Neutrophil (primary cell): ENCODE results near the gene ZNF683.

Experiments
- H3K27ac ChIP-seq: fragments of 200-600 bp; sonication (generic); 2 replicates; pipeline ENCODE4 v1.5.1; 2016; ENCODE audit warnings: mild to moderate bottlenecking, moderate library complexity
- H3K27me3 ChIP-seq: fragments of 200-600 bp; sonication (generic); 2 replicates; pipeline ENCODE4 v1.6.0; 2016; ENCODE audit warnings: mild to moderate bottlenecking
- H3K36me3 ChIP-seq: fragments of 200-600 bp; sonication (generic); 2 replicates; pipeline ENCODE4 v1.5.1; 2017
- H3K4me1 ChIP-seq, 2 experiments: fragments of 200-600 bp in 1 of 2; sonication (generic) in 1 of 2; 1 replicate in 1 of 2; 2 replicates in 1 of 2; pipeline versions ENCODE4 v1.5.1 to v1.6.1; 2013 to 2016; ENCODE audit warnings: low read depth in 1 of 2, low read length in 1 of 2, mild to moderate bottlenecking in 1 of 2, moderate library complexity in 1 of 2; ENCODE audit not compliant: control insufficient read depth in 1 of 2, insufficient read depth in 1 of 2
- H3K4me3 ChIP-seq, 2 experiments: fragments of 200-600 bp in 1 of 2; sonication (generic) in 1 of 2; 1 replicate in 1 of 2; 2 replicates in 1 of 2; pipeline ENCODE4 v1.5.1; 2013 to 2016; ENCODE audit warnings: low read depth in 1 of 2, low read length in 1 of 2, mild to moderate bottlenecking in 1 of 2, moderate library complexity in 1 of 2
- H3K9me3 ChIP-seq: fragments of 200-600 bp; sonication (generic); 2 replicates; pipeline ENCODE4 v1.5.1; 2016
- TF ChIP-seq, protein P1 (sequence below): fragments of 200-600 bp; sonication (generic); IDR thresholded peaks from 2 replicates; pipeline ENCODE4 v1.5.1; 2016; ENCODE audit warnings: antibody characterized with exemption

ZNF683 gene

DNA sequence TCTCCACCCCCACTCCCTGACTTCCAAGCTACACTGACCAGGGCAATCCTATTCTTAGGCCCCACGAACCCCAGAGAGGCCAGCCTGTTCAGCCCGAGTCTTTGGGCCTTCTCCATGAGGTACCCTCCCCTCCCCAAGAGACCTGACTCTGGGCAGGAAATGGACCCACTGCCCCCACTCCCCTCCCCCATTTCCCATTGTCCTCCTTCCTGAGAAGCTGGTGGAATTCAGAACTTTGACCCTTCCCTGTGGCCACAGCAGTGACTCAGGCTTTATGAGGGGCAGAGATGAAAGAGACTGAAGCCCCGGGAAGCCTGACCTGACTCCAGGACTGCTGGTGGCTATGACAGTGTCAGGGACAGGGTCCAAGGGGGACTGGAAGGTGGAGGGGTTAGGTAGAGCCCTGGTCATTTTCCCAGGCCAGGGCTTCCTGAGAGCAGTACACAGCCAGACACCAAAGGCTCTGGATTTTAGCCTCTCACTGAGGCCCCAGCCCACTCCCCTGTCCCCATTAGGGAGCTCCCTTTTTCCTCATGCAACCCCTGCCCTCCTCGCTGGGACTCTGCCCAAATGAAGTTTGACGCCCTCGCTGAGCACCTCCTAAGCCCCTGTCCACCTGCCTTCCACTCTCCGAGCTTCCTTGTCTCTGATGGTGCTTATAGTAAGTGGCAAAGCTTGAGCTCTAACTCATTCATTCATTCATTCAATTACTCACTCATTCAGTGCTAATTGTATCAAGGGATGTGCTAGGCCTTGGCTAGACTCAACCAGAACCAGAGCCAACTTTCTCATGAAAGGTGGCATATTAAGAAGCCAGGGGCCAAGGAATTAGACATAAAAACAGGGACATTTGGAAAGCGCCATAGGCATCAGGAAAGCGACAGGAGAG, 21.6 kb downstream of the ZNF683 start:
- no peak overlapping the region for H3K4me3 ChIP-seq
- peaks cover 0 to 5% of the 10 kb centered on the region in 2 experiments for H3K4me1 ChIP-seq
- peaks cover 8% of the 10 kb centered on the region for H3K27me3 ChIP-seq
- no peak overlapping the region for H3K27ac ChIP-seq
- TF ChIP-seq, protein P1, sequence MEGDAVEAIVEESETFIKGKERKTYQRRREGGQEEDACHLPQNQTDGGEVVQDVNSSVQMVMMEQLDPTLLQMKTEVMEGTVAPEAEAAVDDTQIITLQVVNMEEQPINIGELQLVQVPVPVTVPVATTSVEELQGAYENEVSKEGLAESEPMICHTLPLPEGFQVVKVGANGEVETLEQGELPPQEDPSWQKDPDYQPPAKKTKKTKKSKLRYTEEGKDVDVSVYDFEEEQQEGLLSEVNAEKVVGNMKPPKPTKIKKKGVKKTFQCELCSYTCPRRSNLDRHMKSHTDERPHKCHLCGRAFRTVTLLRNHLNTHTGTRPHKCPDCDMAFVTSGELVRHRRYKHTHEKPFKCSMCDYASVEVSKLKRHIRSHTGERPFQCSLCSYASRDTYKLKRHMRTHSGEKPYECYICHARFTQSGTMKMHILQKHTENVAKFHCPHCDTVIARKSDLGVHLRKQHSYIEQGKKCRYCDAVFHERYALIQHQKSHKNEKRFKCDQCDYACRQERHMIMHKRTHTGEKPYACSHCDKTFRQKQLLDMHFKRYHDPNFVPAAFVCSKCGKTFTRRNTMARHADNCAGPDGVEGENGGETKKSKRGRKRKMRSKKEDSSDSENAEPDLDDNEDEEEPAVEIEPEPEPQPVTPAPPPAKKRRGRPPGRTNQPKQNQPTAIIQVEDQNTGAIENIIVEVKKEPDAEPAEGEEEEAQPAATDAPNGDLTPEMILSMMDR = no peak
- H3K36me3 ChIP-seq = no peaks in the 10 kb centered on the region
- H3K9me3 ChIP-seq = no peaks in the 10 kb centered on the region

DNA sequence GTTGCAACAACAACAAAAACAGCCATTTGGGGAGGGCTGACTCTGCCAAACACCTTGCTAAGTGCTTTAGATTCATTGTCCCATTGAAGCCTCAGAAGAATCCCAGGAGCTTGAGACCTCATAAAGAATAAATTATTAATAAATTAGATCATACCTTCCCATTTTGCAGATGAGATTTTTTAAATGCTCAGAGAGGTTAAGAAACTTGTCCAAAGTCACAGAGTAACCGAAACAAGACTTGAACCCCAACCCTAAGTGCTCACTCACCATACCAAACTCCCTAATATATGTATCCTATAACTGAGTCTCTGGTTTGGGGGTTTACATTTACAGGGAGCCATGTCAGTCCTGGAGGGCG, 22.2 kb downstream of the ZNF683 start:
- no peak overlapping the region for H3K27ac ChIP-seq
- no peak overlapping the region for H3K4me3 ChIP-seq
- H3K27me3 ChIP-seq = peaks cover 4% of the 10 kb centered on the region
- H3K36me3 ChIP-seq = no peaks in the 10 kb centered on the region
- TF ChIP-seq, protein P1 = no peak
- no peaks in the 10 kb centered on the region for H3K9me3 ChIP-seq
- H3K4me1 ChIP-seq = peaks cover 0 to 5% of the 10 kb centered on the region in 2 experiments

DNA sequence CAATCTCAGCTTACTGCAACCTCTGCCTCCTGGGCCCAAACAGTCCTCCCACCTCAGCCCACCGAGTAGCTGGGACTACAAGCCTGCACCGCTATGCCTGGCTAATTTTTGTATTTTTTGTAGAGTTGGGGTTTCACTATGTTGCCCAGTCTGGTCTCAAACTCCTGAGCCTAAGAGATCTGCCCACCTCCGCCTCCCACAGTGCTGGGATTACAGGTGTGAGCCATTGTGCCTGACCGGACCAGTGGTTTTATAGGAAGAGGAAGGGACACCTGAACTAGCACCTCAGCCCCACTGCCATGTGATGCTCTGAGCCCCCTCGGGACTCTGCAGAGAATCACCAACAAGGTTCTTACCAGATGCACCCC, 22.7 kb downstream of the ZNF683 start:
- TF ChIP-seq, protein P1 = no peak
- no peak overlapping the region for H3K27ac ChIP-seq
- H3K27me3 ChIP-seq = no peaks in the 10 kb centered on the region

DNA sequence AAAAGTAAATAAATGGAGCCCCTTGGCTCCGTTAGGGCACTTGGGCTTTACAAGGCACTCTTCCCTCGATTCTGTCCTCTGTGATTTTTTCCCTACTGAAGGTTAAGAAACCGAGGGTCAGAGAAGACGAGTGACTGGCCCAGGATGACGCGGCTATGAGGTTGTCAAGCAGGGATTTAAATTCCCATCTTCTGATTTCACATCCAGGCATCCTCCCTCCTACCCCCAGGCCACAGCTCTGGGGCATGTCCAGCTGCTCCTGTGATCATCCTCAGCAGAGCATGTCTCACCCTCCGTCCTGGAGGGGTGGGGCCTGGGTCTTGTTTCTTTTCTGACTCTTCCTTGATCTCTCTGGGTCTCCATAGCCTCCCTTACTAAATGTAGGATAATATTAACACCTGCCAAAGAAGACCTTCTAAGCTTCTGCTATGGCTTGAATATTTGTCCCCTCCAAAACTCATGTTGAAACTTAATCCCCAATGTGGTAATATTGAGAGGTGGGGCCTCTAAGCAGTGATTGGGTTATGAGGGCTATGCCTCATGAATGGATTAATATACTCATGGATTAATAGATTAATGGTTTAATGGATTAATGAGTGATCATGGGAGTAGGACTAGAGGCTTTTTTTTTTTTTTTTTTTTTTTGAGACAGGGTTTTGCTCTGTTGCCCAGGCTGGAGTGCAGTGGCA, 23.2 kb downstream of the ZNF683 start:
- Histone ChIP-seq H3K27ac (no peak overlapping the region), H3K4me1 (peaks cover 0 to 5% of the 10 kb centered on the region in 2 experiments), H3K36me3 (no peaks in the 10 kb centered on the region), H3K27me3 (no peaks in the 10 kb centered on the region), H3K9me3 (no peaks in the 10 kb centered on the region), H3K4me3 (no peak overlapping the region)
- TF ChIP-seq, protein P1 = no peak

More for the DNA sequence above, 22.7 kb downstream of the ZNF683 start:
- H3K9me3 ChIP-seq = no peaks in the 10 kb centered on the region
- H3K4me1 ChIP-seq = peaks cover 0 to 5% of the 10 kb centered on the region in 2 experiments
- H3K36me3 ChIP-seq = no peaks in the 10 kb centered on the region
- H3K4me3 ChIP-seq = no peak overlapping the region

DNA sequence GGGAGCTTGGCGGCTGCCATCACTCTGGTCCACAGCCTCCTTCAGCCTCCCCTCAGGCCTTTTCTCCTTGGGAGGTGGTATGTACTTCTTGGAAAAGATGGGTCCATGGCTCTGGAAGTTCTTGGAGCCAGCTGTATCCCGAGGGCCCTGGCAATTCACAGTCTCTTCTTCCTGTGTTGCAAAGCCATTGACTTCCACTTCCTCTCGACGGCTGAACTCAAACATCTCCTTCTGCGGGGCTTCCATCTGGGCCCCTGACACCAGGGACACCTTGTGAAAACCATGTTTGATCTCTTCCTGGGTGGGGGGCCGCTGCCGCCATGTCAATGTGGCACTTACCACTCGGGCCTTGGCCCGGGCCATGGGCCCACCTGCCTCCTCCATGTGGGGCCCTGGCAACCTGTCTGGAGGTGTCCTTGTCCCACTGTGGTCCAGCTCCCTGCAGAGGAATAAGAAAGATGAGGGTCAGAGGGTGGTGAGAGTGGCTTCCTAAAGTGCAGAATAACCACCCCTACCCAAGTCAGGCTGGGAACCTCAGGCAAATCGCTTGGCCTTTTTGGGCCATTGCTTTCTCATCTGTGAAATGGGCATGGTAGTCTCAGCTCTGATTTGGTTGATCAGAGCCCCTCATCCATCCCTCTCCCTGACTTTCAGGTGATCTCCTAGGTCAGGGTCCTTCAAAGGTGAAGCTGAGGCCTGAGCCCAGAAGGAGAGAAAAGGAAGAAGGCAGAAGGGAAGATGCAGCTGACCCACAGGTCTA, 26.1 kb downstream of the ZNF683 start:
- peaks cover 14% of the 10 kb centered on the region for H3K27me3 ChIP-seq
- TF ChIP-seq, protein P1 = no peak
- no peak overlapping the region for H3K27ac ChIP-seq
- no peaks in the 10 kb centered on the region for H3K36me3 ChIP-seq
- H3K4me1 ChIP-seq = peaks cover 0 to 5% of the 10 kb centered on the region in 2 experiments
- no peak overlapping the region for H3K4me3 ChIP-seq
- H3K9me3 ChIP-seq = no peaks in the 10 kb centered on the region
